CD14-positive monocyte (primary cell): Measurements from ENCODE around the gene RXYLT1. TPM values are rescaled to one million over a fixed set of nuclear protein-coding genes. Genes with fewer than 3 reads are reported as not detected.

Experiments used
- DNase-seq, 3 donors: peaks; one replicate each; pipeline ENCODE4 v3.0.0-alpha.2; 2011 to 2022
- H2AFZ ChIP-seq: 2 replicates; pipeline ENCODE4 v1.6.0; 2012; ENCODE audit warnings: mild to moderate bottlenecking, low read depth, low read length, inconsistent platforms; ENCODE audit not compliant: insufficient read depth, poor library complexity, severe bottlenecking
- H3K27ac ChIP-seq, 2 donors: 1 replicate in 1 of 2; 2 replicates in 1 of 2; pipeline ENCODE4 v1.5.1; 2012 to 2013; ENCODE audit warnings: low read length in 2 of 2, control low read depth in 1 of 2, inconsistent platforms in 1 of 2, low read depth in 1 of 2, mild to moderate bottlenecking in 1 of 2
- H3K27me3 ChIP-seq, 2 donors: one replicate each; pipeline versions ENCODE4 v1.6.0 to v1.6.1; 2011 to 2013; ENCODE audit warnings: low read length in 2 of 2; ENCODE audit not compliant: control insufficient read depth in 2 of 2, insufficient read depth in 2 of 2
- H3K36me3 ChIP-seq, 2 donors: replicated peaks in 1 of 2; 1 replicate in 1 of 2; 2 replicates in 1 of 2; pipeline versions ENCODE4 v1.5.1 to v1.6.1; 2012 to 2013; ENCODE audit warnings: low read length in 2 of 2, control low read depth in 1 of 2, inconsistent platforms in 1 of 2, mild to moderate bottlenecking in 1 of 2; ENCODE audit not compliant: insufficient read depth in 2 of 2, control insufficient read depth in 1 of 2
- H3K4me1 ChIP-seq, 2 donors: 1 replicate in 1 of 2; 2 replicates in 1 of 2; pipeline versions ENCODE4 v1.5.1 to v1.6.1; 2012 to 2013; ENCODE audit warnings: low read length in 2 of 2, control low read depth in 1 of 2, inconsistent platforms in 1 of 2, mild to moderate bottlenecking in 1 of 2, moderate library complexity in 1 of 2; ENCODE audit not compliant: insufficient read depth in 2 of 2, control insufficient read depth in 1 of 2
- H3K4me2 ChIP-seq: replicated peaks from 2 replicates; pipeline ENCODE3; 2012; ENCODE audit warnings: low read length, moderate library complexity, mild to moderate bottlenecking; ENCODE audit not compliant: poor library complexity, severe bottlenecking; ENCODE audit errors: extremely low read depth
- H3K4me3 ChIP-seq, 3 experiments: fragments of 200-600 bp in 1 of 3; sonication (generic) in 1 of 3; replicated peaks in 1 of 3; 1 replicate in 2 of 3; 2 replicates in 1 of 3; pipeline ENCODE4 v1.5.1; 2011 to 2013; ENCODE audit warnings: low read length in 3 of 3, mild to moderate bottlenecking in 3 of 3, control low read depth in 2 of 3, low read depth in 2 of 3, inconsistent platforms in 1 of 3, moderate library complexity in 1 of 3
- H3K79me2 ChIP-seq: 2 replicates; pipeline ENCODE4 v1.6.0; 2012; ENCODE audit warnings: mild to moderate bottlenecking, control low read depth, inconsistent platforms, low read length, moderate library complexity; ENCODE audit not compliant: insufficient read depth
- H3K9ac ChIP-seq: 2 replicates; pipeline ENCODE4 v1.6.0; 2017; ENCODE audit warnings: low read length, mild to moderate bottlenecking; ENCODE audit not compliant: insufficient read depth, poor library complexity, severe bottlenecking
- H3K9me3 ChIP-seq, 2 donors: replicated peaks in 1 of 2; 1 replicate in 1 of 2; 2 replicates in 1 of 2; pipeline versions ENCODE4 v1.5.1 to v1.6.1; 2012 to 2013; ENCODE audit warnings: low read length in 2 of 2, control low read depth in 1 of 2; ENCODE audit not compliant: control insufficient read depth in 1 of 2, insufficient read depth in 1 of 2
- H4K20me1 ChIP-seq: 2 replicates; pipeline ENCODE4 v1.6.0; 2012; ENCODE audit warnings: mild to moderate bottlenecking, low read length, control low read depth, moderate library complexity; ENCODE audit not compliant: insufficient read depth
- H3K27ac Mint-ChIP-seq, 7 donors: one replicate each; pipeline ENCODE4 v1.8.0; 2020; ENCODE audit warnings: mild to moderate bottlenecking in 7 of 7, mixed read lengths in 7 of 7, moderate library complexity in 6 of 7, inconsistent platforms in 2 of 7
- H3K27me3 Mint-ChIP-seq, 3 donors: one replicate each; pipeline ENCODE4 v1.8.0; 2021 to 2022; ENCODE audit warnings: low read depth in 3 of 3, mild to moderate bottlenecking in 3 of 3, mixed read lengths in 3 of 3, moderate library complexity in 3 of 3, inconsistent platforms in 1 of 3
- H3K36me3 Mint-ChIP-seq, 2 donors: one replicate each; pipeline ENCODE4 v1.8.0; 2020; ENCODE audit warnings: mixed read lengths in 2 of 2, inconsistent platforms in 1 of 2, mild to moderate bottlenecking in 1 of 2
- H3K4me1 Mint-ChIP-seq: one replicate; pipeline ENCODE4 v1.8.0; 2020; ENCODE audit warnings: mild to moderate bottlenecking, mixed read lengths
- H3K4me3 Mint-ChIP-seq, 2 donors: one replicate each; pipeline ENCODE4 v1.8.0; 2020; ENCODE audit warnings: mild to moderate bottlenecking in 2 of 2, mixed read lengths in 2 of 2, moderate library complexity in 1 of 2
- H3K9me3 Mint-ChIP-seq, 7 donors: one replicate each; pipeline ENCODE4 v1.8.0; 2020 to 2022; ENCODE audit warnings: mixed read lengths in 7 of 7, mild to moderate bottlenecking in 6 of 7, moderate library complexity in 6 of 7, inconsistent platforms in 2 of 7
- CTCF ChIP-seq: fragments of 200-600 bp; IDR thresholded peaks from one replicate; pipeline ENCODE4 v1.8.0; 2022; ENCODE audit warnings: antibody characterized with exemption, mild to moderate bottlenecking
- WGBS: methylation state at CpG from one replicate; pipeline ENCODE4 v1.1.5; 2013; ENCODE audit warnings: missing lambda C conversion rate; ENCODE audit not compliant: insufficient coverage; 5-methylcytosine and 5-hydroxymethylcytosine counted together
- intact Hi-C, 2 donors: fragments of 100-400 bp; cut with micrococcal nuclease; formaldehyde crosslinking; loops; one replicate each; pipeline versions ENCODE4 v1.15.0 to v1.15.1; 2023
- polyA plus RNA-seq, 3 donors: library from polyadenylated mRNA; depleted of rRNA in 1 of 3; unstranded in 2 of 3; stranded (reverse) in 1 of 3; fragments of 300-500 nt in 2 of 3; fragments of >200 nt in 1 of 3; fragmentation: Illumina TruSeq in 2 of 3; gene quantifications; 1 replicate in 2 of 3; 2 replicates in 1 of 3; pipeline ENCODE4 v1.2.3, GENCODE V29; 2012 to 2021

Gene RXYLT1
- polyA plus RNA-seq, 3 donors, result 4.3 to 6.5 (median 6.5) TPM

- H3K4me1 ChIP-seq, result peaks cover 11 to 17% of the 10 kb centered on the region in 2 donors
- peak within 1 kb of the TSS in 1 of 2 donors; percentile 61 for H3K27ac ChIP-seq
Measured at GRCh38 chr12:63844391-63845341, 65.0 kb downstream of the RXYLT1 start, which contains the start of gene SRGAP1. Gene SRGAP1 (plus strand): TSS chr12:63844700. CDS start chr12:63844817, 117 bp downstream.

More at GRCh38 chr12:63844391-63845341, 65.0 kb downstream of the RXYLT1 start, which contains the start of gene SRGAP1:
- Histone ChIP-seq H3K4me3 (peak within 1 kb of the TSS; percentile 65 to 92 (median 89)), H3K27me3 (peaks cover 8 to 15% of the 10 kb centered on the region in 2 donors), H3K9ac (peak within 1 kb of the TSS; percentile 79), H4K20me1 (no peaks in the 10 kb centered on the region), H3K36me3 (no peaks in the 10 kb centered on the region), H3K4me2 (peak within 1 kb of the TSS; percentile 98), H3K79me2 (no peaks in the 10 kb centered on the region), H3K9me3 (no peaks in the 10 kb centered on the region), H2AFZ (peak within 1 kb of the TSS; percentile 97)
- Mint-ChIP-seq H3K4me3 (peak within 1 kb of the TSS; percentile 100), H3K27ac (peak within 1 kb of the TSS in 6 of 7 donors; percentile 46 to 94 (median 78)), H3K27me3 (peaks cover 23 to 27% (median 25%) of the 10 kb centered on the region in 3 donors), H3K4me1 (peaks cover 15% of the 10 kb centered on the region), H3K9me3 (peaks cover 0 to 2% (median 0%) of the 10 kb centered on the region in 7 donors), H3K36me3 (no peaks in the 10 kb centered on the region)
- no peak for TF ChIP-seq CTCF
- DNase-seq, result peak; percentile 6 to 35 (median 34)
- under 1% methylated on average over 42 of the region's 52 CpGs for WGBS
- intact Hi-C loops, result loop anchor here in 1 of 2 donors (10.0 kb wide), 3 partner anchors 70 to 560 kb away; partner anchors contain the start of gene XPOT
